Brain microvascular endothelial cell (primary cell): Measurements from ENCODE around the gene IQSEC1.
A peak's percentile ranks its signal among the peaks of the same experiment; 100 is the strongest.

ENCODE experiments used
- DNase-seq: peaks from one replicate; pipeline ENCODE4 v3.0.0-alpha.2; 2020
- H3K27ac ChIP-seq: fragments of 250-450 bp; sonication (Bioruptor Pico); 2 replicates; pipeline ENCODE4 v1.5.1; 2020; ENCODE audit warnings: mild to moderate bottlenecking, moderate library complexity
- H3K27me3 ChIP-seq: fragments of 250-450 bp; sonication (Bioruptor Pico); replicated peaks from 2 replicates; pipeline ENCODE4 v1.5.1; 2020; ENCODE audit warnings: mild to moderate bottlenecking
- H3K36me3 ChIP-seq: fragments of 250-450 bp; sonication (Bioruptor Pico); replicated peaks from 2 replicates; pipeline ENCODE4 v1.5.1; 2020; ENCODE audit warnings: mild to moderate bottlenecking
- H3K4me3 ChIP-seq: 2 replicates; pipeline ENCODE4 v1.5.1; 2011; ENCODE audit warnings: low read depth, mild to moderate bottlenecking, control low read depth, low read length, moderate library complexity
- in situ Hi-C: cut with HindIII; loops from 2 replicates; pipeline ENCODE4 v1.10.0; 2017; ENCODE audit warnings: low sequenced_read_pairs, low pct_ligation_motif_present
- TF ChIP-seq, protein P1 (sequence below): IDR thresholded peaks from 2 replicates; pipeline ENCODE4 v1.5.1; 2011; ENCODE audit warnings: low read depth, mild to moderate bottlenecking, moderate library complexity, low read length, control low read depth, inconsistent platforms; ENCODE audit errors: missing control alignments

The IQSEC1 gene

DNA sequence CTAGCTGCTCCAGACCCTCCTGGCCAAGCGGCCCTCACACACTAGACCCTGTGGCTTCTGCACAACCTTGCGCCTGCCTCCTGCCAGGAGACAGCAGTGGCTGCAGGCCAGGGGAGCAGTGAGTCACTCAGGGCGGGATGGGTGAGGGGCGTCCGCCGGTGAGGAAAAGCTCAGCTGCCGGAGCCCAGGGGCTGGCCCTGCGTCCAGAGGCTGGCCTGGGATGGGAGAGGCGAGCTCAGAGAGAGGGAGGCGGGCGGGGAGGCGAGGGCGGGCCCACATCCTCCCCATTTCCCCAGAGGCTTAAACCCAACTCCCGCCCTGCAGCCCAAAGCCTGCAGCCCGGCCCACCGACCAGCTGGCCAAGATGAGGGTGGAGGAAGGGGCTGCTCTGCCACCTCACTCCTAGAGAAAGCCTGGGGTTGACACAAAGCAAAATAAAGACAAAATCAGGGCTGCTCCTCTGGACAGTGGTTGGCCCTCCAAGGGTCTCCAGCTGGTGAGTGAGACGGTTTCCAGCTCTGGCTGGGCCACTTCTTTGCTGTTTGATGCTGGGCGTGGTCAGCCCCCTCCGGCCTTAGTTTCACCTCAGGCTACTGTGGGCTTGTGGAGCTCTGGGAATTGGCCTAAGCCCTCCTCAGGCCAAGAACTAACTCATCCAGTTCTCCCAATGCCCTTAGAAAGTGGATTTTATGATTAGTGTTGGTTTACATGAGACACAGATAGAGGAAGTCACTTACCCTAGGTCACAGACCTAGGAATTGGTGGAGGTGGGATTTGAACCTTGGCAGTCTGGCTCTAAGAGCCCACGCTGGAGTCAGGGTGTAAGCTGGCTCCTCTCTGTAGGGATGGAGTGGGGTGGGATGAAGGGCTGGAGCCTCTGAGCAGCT is 50.6 kb downstream of the IQSEC1 start:
- H3K27me3 ChIP-seq, result no peaks in the 10 kb centered on the region
- TF ChIP-seq, protein P1, sequence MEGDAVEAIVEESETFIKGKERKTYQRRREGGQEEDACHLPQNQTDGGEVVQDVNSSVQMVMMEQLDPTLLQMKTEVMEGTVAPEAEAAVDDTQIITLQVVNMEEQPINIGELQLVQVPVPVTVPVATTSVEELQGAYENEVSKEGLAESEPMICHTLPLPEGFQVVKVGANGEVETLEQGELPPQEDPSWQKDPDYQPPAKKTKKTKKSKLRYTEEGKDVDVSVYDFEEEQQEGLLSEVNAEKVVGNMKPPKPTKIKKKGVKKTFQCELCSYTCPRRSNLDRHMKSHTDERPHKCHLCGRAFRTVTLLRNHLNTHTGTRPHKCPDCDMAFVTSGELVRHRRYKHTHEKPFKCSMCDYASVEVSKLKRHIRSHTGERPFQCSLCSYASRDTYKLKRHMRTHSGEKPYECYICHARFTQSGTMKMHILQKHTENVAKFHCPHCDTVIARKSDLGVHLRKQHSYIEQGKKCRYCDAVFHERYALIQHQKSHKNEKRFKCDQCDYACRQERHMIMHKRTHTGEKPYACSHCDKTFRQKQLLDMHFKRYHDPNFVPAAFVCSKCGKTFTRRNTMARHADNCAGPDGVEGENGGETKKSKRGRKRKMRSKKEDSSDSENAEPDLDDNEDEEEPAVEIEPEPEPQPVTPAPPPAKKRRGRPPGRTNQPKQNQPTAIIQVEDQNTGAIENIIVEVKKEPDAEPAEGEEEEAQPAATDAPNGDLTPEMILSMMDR, result no peak
- peak; percentile 80 for DNase-seq
- H3K27ac ChIP-seq, result peak overlapping the region; percentile 13
- peak overlapping the region; percentile 17 for H3K4me3 ChIP-seq
- in situ Hi-C loops, result no loop called here
- no peaks in the 10 kb centered on the region for H3K36me3 ChIP-seq

DNA sequence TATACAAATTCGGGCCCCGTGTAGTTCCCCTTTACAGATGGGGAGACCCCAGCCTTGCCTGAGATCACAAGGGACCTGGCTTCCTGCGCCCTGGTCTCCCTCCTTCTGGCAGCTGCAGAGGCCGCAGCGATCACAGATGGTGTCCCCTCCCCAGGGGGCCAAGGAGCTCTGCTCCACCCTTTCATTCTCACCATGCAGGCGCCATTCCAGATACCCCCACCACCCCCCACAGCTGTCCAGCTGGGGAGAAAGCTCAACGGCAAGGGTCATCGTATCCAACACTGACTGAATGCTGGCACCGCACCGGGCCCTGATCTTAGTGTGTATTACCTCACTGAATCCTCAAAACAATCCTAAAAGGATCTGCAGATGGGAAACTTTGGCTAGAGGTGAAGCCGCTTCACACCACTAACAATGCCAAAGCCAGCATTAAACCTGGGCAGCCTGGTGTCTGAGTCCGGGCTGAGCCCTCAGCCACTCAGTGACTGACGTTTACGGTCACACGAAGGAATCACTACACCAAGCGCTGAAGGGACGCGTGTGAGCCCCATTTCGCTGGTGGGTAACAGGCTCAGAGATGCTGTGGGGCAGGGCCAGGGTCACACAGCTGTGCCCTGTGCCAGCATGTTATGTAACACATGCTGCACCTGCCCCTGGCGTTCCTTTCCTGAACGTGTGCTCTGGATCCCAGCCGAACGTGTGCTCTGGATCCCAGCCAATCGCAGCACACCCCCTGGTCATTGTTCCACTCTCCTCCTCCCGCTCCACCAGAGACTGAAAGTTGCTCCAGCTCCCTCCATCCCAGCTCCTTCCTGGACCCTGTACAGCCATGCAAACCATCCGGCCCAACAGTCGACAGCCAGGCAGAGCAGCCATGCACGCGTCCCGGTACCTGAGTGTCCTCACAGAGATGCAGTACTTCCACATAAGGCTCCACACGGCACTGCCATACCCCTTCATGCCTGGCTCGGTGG is 51.8 kb downstream of the IQSEC1 start:
- in situ Hi-C loops, result no loop called here
- no peaks in the 10 kb centered on the region for H3K36me3 ChIP-seq
- DNase-seq, result no peak
- H3K27me3 ChIP-seq, result no peaks in the 10 kb centered on the region
- H3K4me3 ChIP-seq, result no peak overlapping the region
- TF ChIP-seq, protein P1, result no peak
- H3K27ac ChIP-seq, result no peak overlapping the region

DNA sequence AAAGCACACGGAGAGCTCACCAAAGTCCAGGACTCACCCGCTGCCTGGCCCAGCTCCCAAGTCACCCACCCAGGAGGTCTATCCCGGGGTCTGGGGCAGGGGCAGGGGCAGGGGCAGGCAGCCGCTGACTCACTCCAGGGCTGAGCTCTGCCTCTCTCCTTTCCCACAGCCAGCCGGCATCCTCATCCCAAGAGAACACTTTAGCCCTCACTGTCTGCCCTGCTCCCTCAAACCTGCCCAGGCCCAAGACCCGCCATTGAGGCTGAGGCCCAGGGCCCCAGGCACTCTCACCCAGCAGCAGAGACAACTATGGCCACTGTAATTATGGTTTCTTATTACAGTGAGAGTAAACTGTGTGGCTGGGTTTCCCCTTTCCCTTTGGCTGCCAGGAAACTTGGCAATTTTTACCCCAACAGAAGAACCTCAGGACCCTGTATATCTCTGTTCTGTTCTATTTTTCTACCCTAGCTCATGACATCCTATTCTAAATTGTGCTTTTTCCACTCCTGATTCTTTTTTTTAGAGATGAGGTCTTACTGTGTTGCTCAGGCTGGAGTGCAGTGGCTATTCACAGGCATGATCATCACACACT is 53.0 kb downstream of the IQSEC1 start:
- in situ Hi-C loops, result no loop called here
- H3K4me3 ChIP-seq, result no peak overlapping the region

DNA sequence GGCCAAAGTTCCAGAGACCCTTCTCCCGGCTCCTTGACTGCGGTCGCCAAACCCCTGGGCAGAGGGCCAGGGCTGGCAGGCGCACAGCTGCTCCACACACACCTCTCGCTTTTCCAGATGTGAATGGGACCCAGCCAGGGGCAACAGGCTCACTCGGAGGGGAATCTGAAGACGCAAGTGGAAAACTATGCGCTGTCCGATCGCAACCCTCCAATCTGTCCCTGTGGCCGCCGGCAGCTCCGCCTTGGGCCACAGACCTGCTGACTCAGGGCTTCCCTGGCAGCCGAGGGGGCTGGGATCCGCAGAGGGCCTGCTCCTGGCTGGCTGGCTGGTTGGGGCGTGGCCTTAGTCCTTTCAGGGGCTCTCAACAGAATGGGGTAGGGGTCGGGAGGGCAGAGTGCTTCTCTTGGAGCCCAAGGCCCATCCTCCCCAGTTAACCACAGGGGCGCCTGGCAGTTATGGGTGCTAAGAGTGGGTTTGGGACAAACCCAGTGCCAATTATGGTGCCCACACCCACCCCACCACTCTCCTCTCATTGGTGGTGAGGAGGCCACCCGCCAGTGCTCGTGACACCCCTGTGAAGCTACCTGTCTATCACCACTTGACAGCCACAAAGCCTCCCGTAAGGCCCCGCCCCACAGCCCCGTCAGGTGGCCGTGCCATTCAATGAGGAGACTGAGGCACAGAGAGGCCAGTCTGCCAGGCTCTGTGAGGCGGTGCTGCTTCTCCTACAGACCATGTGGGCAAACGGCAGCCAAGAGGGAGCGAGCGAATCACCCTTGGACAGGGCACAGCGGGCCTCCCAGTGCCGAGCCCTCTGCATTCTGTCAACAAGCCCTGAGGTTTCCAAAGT is 53.8 kb downstream of the IQSEC1 start:
- Histone ChIP-seq H3K27ac (no peak overlapping the region), H3K27me3 (no peaks in the 10 kb centered on the region), H3K4me3 (peak overlapping the region; percentile 26), H3K36me3 (no peaks in the 10 kb centered on the region)
- DNase-seq, result peak; percentile 64
- in situ Hi-C loops, result no loop called here
- TF ChIP-seq, protein P1, result no peak

More for the DNA sequence above, 53.0 kb downstream of the IQSEC1 start:
- no peak for DNase-seq
- no peaks in the 10 kb centered on the region for H3K27me3 ChIP-seq
- TF ChIP-seq, protein P1, result no peak
- no peak overlapping the region for H3K27ac ChIP-seq
- no peaks in the 10 kb centered on the region for H3K36me3 ChIP-seq
